GM19468 (cell line): ENCODE data around the gene LYPD4.
"Not testable (repeated sequence)": the region's sequence is repeated elsewhere in the genome, so short reads cannot be mapped to it uniquely, and the experiment has no call there.

Source experiments
- ATAC-seq: cut with Tn5 transposase; IDR thresholded peaks from one replicate; pipeline ENCODE4 v1.9.1; 2021; ENCODE audit warnings: mild to moderate bottlenecking, moderate library complexity, moderate number of reproducible peaks; ENCODE audit not compliant: unreplicated experiment; ENCODE audit errors: extremely low read depth

Gene LYPD4

GRCh38 chr19:41810301-41810700 is 34.2 kb downstream of the LYPD4 start:
- no peak for ATAC-seq

GRCh38 chr19:41808663-41809566 is 35.6 kb downstream of the LYPD4 start:
- no peak for ATAC-seq

- no peak for ATAC-seq
Observed at GRCh38 chr19:41807176-41807575, 37.3 kb downstream of the LYPD4 start.

- no peak for ATAC-seq
Observed at GRCh38 chr19:41804336-41804735, 40.1 kb downstream of the LYPD4 start.

GRCh38 chr19:41802770-41803169 is 41.7 kb downstream of the LYPD4 start:
- no peak for ATAC-seq

GRCh38 chr19:41801792-41802211 is 42.7 kb downstream of the LYPD4 start:
- no peak for ATAC-seq

GRCh38 chr19:41801031-41801430 is 43.5 kb downstream of the LYPD4 start:
- ATAC-seq, result no peak

GRCh38 chr19:41799444-41800000 is 45.0 kb downstream of the LYPD4 start:
- no peak for ATAC-seq

GRCh38 chr19:41796901-41797300 is 47.6 kb downstream of the LYPD4 start:
- no peak for ATAC-seq

- no peak for ATAC-seq
Observed at GRCh38 chr19:41796362-41796761, 48.1 kb downstream of the LYPD4 start, which contains the start of gene CEACAM3. CEACAM3 (plus strand) TSS chr19:41796587; CDS start chr19:41796678, 91 bp downstream.

GRCh38 chr19:41795031-41795461 is 49.4 kb downstream of the LYPD4 start:
- no peak for ATAC-seq

GRCh38 chr19:41793414-41793727 is 51.1 kb downstream of the LYPD4 start:
- ATAC-seq, result no peak

GRCh38 chr19:41792513-41793413 is 51.7 kb downstream of the LYPD4 start:
- no peak for ATAC-seq

- not testable (repeated sequence) for ATAC-seq
Observed at GRCh38 chr19:41789053-41789452, 55.4 kb downstream of the LYPD4 start.

GRCh38 chr19:41788518-41788917 is 56.0 kb downstream of the LYPD4 start:
- ATAC-seq, result not testable (repeated sequence)
